ENCODE measurements around the gene TCAF1.
"Not testable (repeated sequence)": the region's sequence is repeated elsewhere in the genome, so short reads cannot be mapped to it uniquely, and the experiment has no call there.

TCAF1 gene

GRCh38 chr7:143850682-143851081, 51.3 kb downstream of the TCAF1 start:
- DNase-seq (ENCODE audit: low spot score) = no peak

GRCh38 chr7:143849785-143850479, 52.0 kb downstream of the TCAF1 start:
- DNase-seq (ENCODE audit: low spot score) = no peak

- no peak for DNase-seq (ENCODE audit: low spot score)
These were observed 53.8 kb downstream of the TCAF1 start for GRCh38 chr7:143848192-143848591.

- no peak for DNase-seq (ENCODE audit: low spot score)
These were observed 55.3 kb downstream of the TCAF1 start for GRCh38 chr7:143846692-143847091.

- not testable (repeated sequence) for DNase-seq (ENCODE audit: low spot score)
These were observed 60.3 kb downstream of the TCAF1 start for GRCh38 chr7:143841696-143842095.

DNA sequence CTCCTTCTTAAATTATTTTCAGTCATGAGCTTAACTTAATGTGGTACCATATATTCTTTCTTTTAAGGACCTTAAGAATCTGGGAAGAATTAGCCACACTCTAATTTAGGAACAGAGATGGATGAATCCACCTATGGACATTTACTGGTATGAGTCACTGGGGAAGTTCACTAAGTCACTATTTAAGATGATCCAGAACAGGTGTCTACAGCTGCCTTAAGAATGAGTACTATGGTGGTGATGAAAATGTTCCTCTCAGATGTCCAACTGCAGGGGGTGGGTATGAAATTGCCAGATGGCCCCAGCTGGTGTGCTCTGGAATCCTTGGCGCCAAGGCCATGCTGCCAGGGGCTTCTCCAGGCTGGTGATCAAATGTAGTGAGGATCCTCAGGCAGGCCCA, 61.9 kb downstream of the TCAF1 start:
- not testable (repeated sequence) for DNase-seq (ENCODE audit: low spot score)

GRCh38 chr7:143837223-143837622, 64.8 kb downstream of the TCAF1 start:
- DNase-seq (ENCODE audit: low spot score) = not testable (repeated sequence)

GRCh38 chr7:143836622-143837021, 65.4 kb downstream of the TCAF1 start:
- not testable (repeated sequence) for DNase-seq (ENCODE audit: low spot score)

GRCh38 chr7:143836088-143836487, 65.9 kb downstream of the TCAF1 start:
- not testable (repeated sequence) for DNase-seq (ENCODE audit: low spot score)

DNA sequence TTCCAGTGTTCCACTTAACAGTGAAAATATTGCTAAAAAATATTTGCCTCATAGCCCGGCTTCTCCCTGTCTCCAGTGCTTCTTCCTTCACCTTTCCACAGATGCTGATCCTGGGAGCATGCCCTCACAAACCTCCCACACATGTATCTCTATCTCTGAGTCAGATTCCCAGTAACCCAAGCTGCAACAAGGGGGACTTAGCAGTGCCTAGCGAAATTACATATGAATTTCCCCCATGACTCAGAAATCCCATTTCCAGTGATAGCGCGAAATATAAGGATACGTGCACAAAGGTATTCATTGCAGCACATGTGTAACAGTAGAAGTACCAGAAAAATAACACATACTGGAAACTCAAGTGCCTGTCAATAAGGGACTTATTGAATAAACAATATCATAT, 75.4 kb downstream of the TCAF1 start:
- not testable (repeated sequence) for DNase-seq (ENCODE audit: low spot score)

GRCh38 chr7:143824295-143825135, 77.5 kb downstream of the TCAF1 start:
- not testable (repeated sequence) for DNase-seq (ENCODE audit: low spot score)

DNA sequence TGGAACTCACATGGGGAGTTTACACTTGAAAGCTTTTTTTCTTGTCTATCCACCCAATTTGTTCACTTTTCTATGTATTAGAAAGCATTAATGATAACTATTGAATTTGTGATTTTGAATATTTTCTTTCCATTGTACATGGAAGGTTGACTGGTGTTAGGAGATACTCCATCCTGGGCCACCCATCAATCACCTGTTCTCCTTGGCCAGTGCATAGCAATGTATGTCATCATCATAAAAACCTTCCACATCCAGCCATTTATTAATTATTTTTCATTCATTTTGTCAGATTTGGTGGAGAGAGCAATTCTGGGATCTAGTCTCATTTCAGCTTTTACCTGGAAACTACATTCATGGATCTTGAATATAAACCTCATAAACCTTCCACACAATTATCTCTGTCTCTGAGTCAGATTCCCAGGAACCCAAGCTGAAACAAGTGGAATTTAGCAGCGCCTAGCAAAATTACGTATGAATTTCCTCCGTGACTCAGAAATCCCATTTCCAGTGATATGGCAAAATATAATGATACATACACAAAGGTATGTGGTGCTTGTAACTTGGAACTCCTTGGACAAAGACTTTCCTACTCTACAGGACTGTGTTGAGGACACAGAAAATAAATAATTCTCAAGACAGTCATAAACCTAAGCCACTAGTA, 78.2 kb downstream of the TCAF1 start:
- DNase-seq (ENCODE audit: low spot score) = not testable (repeated sequence)

DNA sequence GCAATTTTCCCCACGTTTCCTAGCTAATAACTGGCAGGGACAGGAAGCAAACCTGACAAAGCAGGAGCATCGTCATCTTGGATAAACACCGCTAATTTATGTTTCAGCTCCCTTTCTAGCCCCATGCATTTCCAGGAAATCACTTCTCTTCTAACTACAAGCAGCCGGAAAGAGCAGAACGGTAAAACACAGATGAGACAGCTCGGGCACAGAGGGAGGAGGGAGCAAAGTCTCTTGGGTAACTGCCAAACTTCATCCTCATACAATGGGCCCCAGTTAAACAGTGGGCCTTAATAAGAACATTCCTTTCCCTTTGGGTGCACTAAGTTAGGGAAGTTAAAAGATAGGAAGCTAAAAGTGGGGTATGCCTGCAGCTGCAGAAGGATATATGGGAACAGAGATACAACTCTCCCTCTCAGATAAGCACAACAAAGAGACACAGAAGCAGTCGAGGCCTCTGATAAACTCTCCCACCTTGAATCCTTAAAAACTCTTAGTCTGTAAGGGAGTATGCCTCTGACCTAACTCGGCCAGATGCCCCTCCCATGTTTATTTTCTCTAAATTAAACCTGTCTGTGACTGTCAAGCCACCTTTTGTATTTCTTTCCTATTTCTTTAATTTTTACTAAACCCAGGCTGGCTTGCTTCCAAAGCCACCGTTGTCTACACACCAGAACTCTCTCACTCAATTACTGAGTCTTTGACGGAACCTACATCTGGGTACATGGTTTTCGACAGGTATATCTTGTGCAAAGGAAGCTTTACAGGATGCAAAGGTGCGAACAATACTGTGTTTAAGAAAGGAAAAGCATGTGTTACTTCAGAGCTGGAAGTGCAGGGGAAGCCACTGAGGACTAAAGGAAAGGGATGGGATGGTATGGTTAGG, 80.3 kb downstream of the TCAF1 start:
- not testable (repeated sequence) for DNase-seq (ENCODE audit: low spot score)

DNA sequence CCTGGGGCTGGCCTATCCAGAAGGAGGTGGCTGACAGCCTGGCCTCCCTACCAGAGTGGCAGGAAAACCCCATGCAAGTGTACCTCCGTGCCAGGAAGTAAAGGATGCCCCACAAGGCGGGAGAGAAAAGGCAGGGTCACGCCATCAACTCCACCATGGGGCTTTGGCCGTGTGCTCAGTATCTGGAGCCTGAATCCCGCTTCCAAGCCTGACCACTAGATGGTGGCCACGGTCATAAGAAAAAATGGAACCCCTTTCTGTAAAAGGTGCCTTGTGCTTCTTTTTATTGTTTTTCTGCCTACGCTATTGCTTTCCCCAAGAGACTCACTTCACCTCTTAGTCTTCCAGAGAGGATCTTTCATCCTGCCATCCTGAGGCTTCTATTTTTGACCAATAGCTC, 84.1 kb downstream of the TCAF1 start:
- not testable (repeated sequence) for DNase-seq (ENCODE audit: low spot score)

GRCh38 chr7:143816471-143817133, 85.4 kb downstream of the TCAF1 start:
- not testable (repeated sequence) for DNase-seq (ENCODE audit: low spot score)

DNA sequence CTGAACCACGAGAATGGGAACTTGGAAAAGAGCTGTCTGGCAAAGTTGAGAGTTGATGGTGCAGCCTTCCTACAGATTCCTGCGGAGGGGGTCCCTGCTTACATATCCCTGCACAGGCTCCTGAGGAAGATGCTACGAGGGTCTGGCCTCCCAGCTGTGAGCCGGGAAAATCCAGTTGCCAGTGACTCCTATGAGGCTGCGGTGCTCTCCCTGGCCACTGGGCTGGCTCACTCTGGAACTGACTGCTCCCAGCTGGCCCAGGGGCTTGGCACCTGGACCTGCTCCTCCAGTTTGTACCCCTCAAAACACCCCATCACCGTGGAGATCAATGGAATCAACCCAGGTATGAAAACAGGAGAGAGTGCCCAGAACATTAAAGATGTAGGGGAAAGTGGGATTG, 91.3 kb downstream of the TCAF1 start:
- DNase-seq (ENCODE audit: low spot score) = not testable (repeated sequence)

DNA sequence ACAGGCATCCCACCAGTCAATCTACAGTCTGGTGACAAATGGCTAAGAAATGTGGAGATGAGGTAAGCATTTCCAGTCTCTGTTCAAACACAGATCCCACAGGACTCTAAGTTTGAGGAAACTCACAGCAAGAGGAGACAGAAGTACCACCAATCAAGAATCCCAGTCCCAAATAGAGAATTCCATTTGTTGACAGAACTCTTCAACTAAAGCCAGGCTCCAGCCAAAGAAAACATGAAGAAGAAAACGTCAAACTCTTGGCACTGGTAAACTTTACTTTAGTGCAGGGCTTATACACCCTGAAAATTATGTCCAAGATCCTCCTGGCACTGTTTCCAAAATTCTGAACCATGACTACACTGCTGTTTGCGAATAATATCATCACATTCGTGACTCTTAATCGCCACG, 95.3 kb downstream of the TCAF1 start:
- not testable (repeated sequence) for DNase-seq (ENCODE audit: low spot score)

All from D341Med (cell line).